Measurements from ENCODE around the gene MYL1.

- TF ChIP-seq ARNTL (CRISPR knock-in tag; IDR thresholded peaks at IDR 0.05; ENCODE audit: borderline replicate concordance, low read depth), result no peak
- TF ChIP-seq ZNF70 (CRISPR knock-in tag; IDR thresholded peaks at IDR 0.05), result no peak
- TF ChIP-seq ZNF8 (CRISPR knock-in tag; IDR thresholded peaks at IDR 0.05), result no peak
- no peak for TF ChIP-seq ZFP30 (CRISPR knock-in tag; IDR thresholded peaks at IDR 0.05)
- TF ChIP-seq ZC3H10 (CRISPR knock-in tag; IDR thresholded peaks at IDR 0.05), result no peak
- TF ChIP-seq ZFP3 (CRISPR knock-in tag; IDR thresholded peaks at IDR 0.05), result no peak
- TF ChIP-seq ESRRG (CRISPR knock-in tag; IDR thresholded peaks at IDR 0.05), result no peak
- no peak for TF ChIP-seq GLIS3 (CRISPR knock-in tag; IDR thresholded peaks at IDR 0.05)
- no peak for TF ChIP-seq PATZ1 (CRISPR knock-in tag; IDR thresholded peaks at IDR 0.05; ENCODE audit: borderline replicate concordance)
- no peak for TF ChIP-seq BACH2 (CRISPR knock-in tag; IDR thresholded peaks at IDR 0.05; ENCODE audit: borderline replicate concordance)
- TF ChIP-seq ISL1 (CRISPR knock-in tag; IDR thresholded peaks at IDR 0.05), result no peak
- TF ChIP-seq TSHZ2 (CRISPR knock-in tag; IDR thresholded peaks at IDR 0.05), result no peak
- TF ChIP-seq TOX (CRISPR knock-in tag; IDR thresholded peaks at IDR 0.05; ENCODE audit: borderline replicate concordance), result no peak
Measured at GRCh38 chr2:210267698-210268097, 47.3 kb downstream of the MYL1 start.

Measured in SK-N-SH treated with all-trans-retinoic acid at 6 μM for 48 hours (cell line).